T-helper 22 cell (primary cell): Measurements from ENCODE around the gene GALE.
"Not testable (repeated sequence)": the region's sequence is repeated elsewhere in the genome, so short reads cannot be mapped to it uniquely, and the experiment has no call there.

Experiments
- DNase-seq: peaks from one replicate; pipeline ENCODE4 v3.0.0-alpha.2; 2020; ENCODE audit warnings: low read depth

Gene GALE

GRCh38 chr1:23800400-23801337 lies at the start of gene GALE:
Gene GALE (minus strand): TSS chr1:23800754. CDS start chr1:23799007, 1,747 bp downstream.
- DNase-seq, result peak; percentile 94

DNA sequence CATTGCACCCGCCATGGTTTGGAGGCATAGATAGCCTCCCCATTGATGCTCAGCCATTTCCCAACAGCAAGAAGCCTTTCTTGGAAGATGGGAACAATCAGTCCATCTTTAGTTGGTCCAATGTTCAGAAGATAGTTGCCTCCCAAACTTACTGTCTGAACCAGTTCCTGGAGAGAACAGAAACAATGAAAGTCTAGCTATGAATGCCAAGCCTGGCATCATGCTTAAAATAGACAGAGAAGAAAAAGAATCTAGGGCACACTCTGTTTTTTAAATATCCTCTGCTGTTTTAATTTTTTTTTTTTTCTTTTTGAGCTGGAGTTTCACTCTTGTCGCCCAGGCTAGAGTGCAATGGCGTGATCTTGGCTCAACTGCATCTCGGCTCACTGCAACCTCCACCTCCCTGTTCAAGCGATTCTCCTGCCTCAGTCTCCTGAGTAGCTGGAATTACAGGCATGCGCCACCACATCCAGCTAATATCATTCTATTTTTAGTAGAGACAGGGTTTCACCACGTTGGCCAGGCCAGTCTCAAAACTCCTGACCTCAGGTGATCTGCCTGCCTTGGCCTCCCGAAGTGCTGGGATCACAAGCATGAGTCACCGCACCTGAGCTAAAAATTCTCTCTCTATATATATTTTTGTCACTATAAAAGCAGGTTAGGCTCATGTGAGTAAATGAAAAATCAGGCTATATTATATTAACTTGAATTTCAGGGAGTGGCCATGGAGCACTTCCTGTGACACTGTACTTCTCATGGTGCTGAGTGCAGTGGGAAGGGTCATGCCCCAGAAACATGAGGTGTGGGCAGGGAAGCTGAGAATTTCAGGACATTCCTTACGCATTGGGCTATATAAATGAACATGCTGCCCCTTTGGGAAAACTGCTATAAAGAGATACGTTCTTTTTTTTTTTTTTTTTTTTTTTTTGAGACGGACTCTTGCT lies 48.4 kb upstream of the GALE start:
- DNase-seq, result no peak

GRCh38 chr1:23847482-23848095 lies 47.0 kb upstream of the GALE start:
- DNase-seq, result not testable (repeated sequence)

DNA sequence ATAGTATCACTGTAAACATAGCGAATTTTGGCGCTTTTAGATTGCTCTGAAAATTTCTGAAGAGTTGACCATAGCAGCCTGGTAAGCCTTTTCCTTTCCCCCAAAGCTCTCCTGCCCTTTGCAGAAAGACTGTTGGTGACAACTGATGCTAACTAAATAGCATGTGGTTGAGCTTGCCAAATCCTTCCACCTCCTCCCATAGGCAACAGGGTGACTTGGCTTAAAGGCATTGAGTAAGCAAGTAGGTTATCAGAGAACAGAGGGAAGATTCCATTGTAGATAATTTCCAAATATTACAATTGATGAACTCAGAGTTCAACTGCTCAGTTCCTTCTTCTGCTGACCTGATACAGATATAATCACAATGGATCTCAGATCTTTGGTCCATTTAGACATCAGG lies 44.6 kb upstream of the GALE start:
- DNase-seq, result no peak

GRCh38 chr1:23843644-23844043 lies 43.1 kb upstream of the GALE start:
- DNase-seq, result no peak

GRCh38 chr1:23838401-23838866 lies 37.9 kb upstream of the GALE start:
- peak; percentile 60 for DNase-seq

DNA sequence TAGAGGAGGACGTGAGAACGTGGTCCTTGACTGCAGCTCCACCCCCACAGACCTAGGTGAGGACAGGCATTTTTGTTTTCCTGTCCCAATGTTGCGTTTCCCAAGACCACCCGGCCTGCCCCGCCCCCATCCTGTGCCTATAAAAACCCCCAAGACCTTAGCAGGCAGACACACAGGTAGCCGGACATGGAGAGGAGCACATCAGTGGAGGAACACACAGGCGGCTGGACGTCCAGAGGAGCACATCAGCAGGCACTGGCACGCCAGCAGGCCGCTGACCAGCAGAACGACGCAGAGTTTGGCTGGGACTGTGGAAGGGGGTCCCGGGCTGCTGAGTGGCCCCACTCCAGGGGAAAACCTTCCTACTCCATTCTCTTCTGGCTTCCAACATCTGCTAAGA lies 37.4 kb upstream of the GALE start:
- DNase-seq, result no peak

DNA sequence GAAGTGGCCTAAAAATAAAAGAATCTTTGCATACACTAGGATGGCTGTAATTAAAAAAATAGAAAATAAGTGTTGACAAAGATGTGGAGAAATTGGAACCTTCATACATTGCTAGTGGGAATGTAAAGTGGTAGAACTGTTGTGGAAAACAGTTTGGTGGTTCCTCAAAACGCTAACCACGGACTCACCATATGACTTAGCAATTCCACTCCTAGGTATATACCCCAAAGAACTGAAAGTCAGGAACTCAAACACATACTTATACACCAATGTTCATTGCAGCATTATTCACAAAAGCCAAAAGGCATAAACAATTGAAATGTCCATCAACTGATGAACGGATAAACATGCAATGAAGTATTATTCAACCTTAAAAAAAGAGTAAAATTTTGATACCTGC lies 35.5 kb upstream of the GALE start:
- no peak for DNase-seq

GRCh38 chr1:23834156-23834555 lies 33.6 kb upstream of the GALE start:
- not testable (repeated sequence) for DNase-seq

DNA sequence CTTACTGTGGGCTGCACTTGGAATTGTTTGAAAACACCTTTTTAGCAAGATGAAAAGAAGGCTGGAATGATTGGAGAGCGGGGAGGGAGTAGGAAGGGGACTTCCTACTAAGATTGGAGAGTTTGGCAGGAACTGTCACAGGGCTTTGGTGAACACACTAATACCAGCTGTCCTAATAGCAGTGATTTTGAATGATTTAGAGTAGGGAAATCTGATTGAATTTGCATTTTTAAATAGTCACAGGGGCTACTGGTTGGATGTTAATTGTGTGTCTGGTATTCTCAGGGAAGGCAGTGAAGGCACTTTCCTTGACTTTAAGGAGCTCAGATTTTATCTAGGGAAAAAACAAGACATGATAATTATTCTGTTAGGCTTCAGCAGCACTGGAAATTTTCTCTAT lies 27.2 kb upstream of the GALE start:
- no peak for DNase-seq

GRCh38 chr1:23826590-23826989 lies 26.0 kb upstream of the GALE start:
- not testable (repeated sequence) for DNase-seq

DNA sequence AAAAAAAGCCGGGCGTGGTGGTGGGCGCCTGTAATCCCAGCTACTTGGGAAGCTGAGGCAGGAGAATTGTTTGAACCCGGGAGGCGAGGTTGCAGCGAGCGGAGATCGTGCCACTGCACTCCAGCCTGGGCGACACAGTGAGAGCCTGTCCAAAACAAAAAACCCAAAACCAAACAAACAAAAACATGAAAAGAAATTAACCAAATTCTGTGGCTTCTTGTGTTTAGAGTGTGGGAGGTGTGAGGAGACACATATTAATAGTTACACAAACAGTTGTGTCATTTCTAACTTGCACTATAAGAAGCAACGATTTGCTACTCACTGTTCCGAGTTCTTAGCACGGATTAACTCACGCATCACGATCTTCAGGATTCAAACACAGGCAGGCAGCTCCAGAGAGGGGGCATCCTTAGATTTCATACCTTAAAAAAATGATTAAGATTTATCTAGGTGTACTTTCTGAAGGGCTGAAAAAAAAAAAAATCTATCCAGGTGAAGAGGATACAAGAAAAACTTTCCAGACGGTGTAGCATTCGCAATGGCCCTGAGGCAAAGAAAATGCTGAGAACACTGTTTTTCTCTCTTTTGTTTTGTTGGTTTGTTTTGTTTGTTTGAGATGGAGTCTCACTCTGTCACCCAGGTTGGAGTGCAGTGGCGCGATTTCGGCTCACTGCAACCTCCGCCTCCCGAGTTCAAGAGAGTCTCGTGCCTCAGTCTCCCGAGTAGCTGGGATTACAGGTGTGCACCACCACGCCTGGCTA lies 25.4 kb upstream of the GALE start:
- no peak for DNase-seq

- DNase-seq, result peak; percentile 79
Observed at GRCh38 chr1:23825076-23825761, 24.7 kb upstream of the GALE start, which contains the start of gene HMGCL. Gene HMGCL (minus strand): TSS chr1:23825429. CDS start chr1:23825415, 14 bp downstream.

DNA sequence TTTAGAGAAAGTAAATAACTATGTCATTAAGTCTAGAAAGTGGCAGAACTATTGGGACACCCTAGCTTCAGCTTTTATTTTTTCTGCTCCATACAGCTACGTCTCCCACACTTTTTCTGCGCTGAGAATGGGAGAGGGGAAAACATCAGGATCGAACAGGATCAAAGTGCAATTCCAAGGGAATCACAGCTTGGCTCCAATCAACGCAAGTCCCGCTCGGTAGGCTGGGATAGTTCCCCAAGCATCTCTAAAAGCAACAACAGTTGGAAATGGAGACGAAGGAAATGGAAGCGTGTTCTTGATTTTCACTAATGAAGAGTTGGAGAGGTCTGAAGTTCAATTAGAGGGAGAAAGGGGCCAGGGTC lies 24.1 kb upstream of the GALE start:
- DNase-seq, result no peak

GRCh38 chr1:23823767-23824166 lies 23.2 kb upstream of the GALE start:
- no peak for DNase-seq

- no peak for DNase-seq
Observed at GRCh38 chr1:23817633-23818032, 17.1 kb upstream of the GALE start.

GRCh38 chr1:23816906-23817305 lies 16.4 kb upstream of the GALE start:
- DNase-seq, result no peak

GRCh38 chr1:23816361-23816760 lies 15.8 kb upstream of the GALE start:
- no peak for DNase-seq

GRCh38 chr1:23814016-23814415 lies 13.5 kb upstream of the GALE start:
- no peak for DNase-seq

GRCh38 chr1:23810818-23811540 lies 10.4 kb upstream of the GALE start:
- DNase-seq, result no peak
